ENCODE measurements around the gene CFAP69.
"Not testable (repeated sequence)": the region's sequence is repeated elsewhere in the genome, so short reads cannot be mapped to it uniquely, and the experiment has no call there.

Gene CFAP69

GRCh38 chr7:90231304-90231703 is 13.7 kb upstream of the CFAP69 start:
- no peak for DNase-seq (ENCODE audit: low read depth in 2 of 2)

GRCh38 chr7:90232430-90232829 is 12.5 kb upstream of the CFAP69 start:
- DNase-seq (ENCODE audit: low read depth in 2 of 2) = no peak

GRCh38 chr7:90233569-90233968 is 11.4 kb upstream of the CFAP69 start:
- DNase-seq (ENCODE audit: low read depth in 2 of 2) = no peak

- DNase-seq (ENCODE audit: low read depth in 2 of 2) = no peak
Measured at GRCh38 chr7:90236721-90237289, 8.2 kb upstream of the CFAP69 start.

- no peak for DNase-seq (ENCODE audit: low read depth in 2 of 2)
Measured at GRCh38 chr7:90238022-90238421, 7.0 kb upstream of the CFAP69 start.

GRCh38 chr7:90238583-90238982 is 6.4 kb upstream of the CFAP69 start:
- DNase-seq (ENCODE audit: low read depth in 2 of 2) = no peak

GRCh38 chr7:90239050-90239449 is 5.9 kb upstream of the CFAP69 start:
- no peak for DNase-seq (ENCODE audit: low read depth in 2 of 2)

- DNase-seq (ENCODE audit: low read depth in 2 of 2) = no peak
Measured at GRCh38 chr7:90239625-90240228, 5.2 kb upstream of the CFAP69 start.

- no peak for DNase-seq (ENCODE audit: low read depth in 2 of 2)
Measured at GRCh38 chr7:90242369-90243168, 2.4 kb upstream of the CFAP69 start.

- no peak for DNase-seq (ENCODE audit: low read depth in 2 of 2)
Measured at GRCh38 chr7:90243556-90243955, 1.4 kb upstream of the CFAP69 start.

GRCh38 chr7:90244565-90244908 is 437 bp upstream of the CFAP69 start:
- no peak for DNase-seq (ENCODE audit: low read depth in 2 of 2)

GRCh38 chr7:90246171-90246570 is 1.2 kb downstream of the CFAP69 start:
- DNase-seq (ENCODE audit: low read depth in 2 of 2) = no peak

- DNase-seq (ENCODE audit: low read depth in 2 of 2) = no peak
Measured at GRCh38 chr7:90248706-90249105, 3.7 kb downstream of the CFAP69 start.

- no peak for DNase-seq (ENCODE audit: low read depth in 2 of 2)
Measured at GRCh38 chr7:90250601-90251303, 5.8 kb downstream of the CFAP69 start.

GRCh38 chr7:90251304-90251635 is 6.3 kb downstream of the CFAP69 start:
- DNase-seq (ENCODE audit: low read depth in 2 of 2) = no peak

GRCh38 chr7:90256011-90256410 is 11.0 kb downstream of the CFAP69 start:
- DNase-seq (ENCODE audit: low read depth in 2 of 2) = not testable (repeated sequence)

GRCh38 chr7:90256778-90257177 is 11.8 kb downstream of the CFAP69 start:
- no peak for DNase-seq (ENCODE audit: low read depth in 2 of 2)

- no peak for DNase-seq (ENCODE audit: low read depth in 2 of 2)
Measured at GRCh38 chr7:90261441-90261840, 16.5 kb downstream of the CFAP69 start.

GRCh38 chr7:90262438-90262837 is 17.5 kb downstream of the CFAP69 start:
- DNase-seq (ENCODE audit: low read depth in 2 of 2) = no peak

- DNase-seq (ENCODE audit: low read depth in 2 of 2) = no peak
Measured at GRCh38 chr7:90266808-90267207, 21.8 kb downstream of the CFAP69 start.

- no peak for DNase-seq (ENCODE audit: low read depth in 2 of 2)
Measured at GRCh38 chr7:90267263-90267858, 22.4 kb downstream of the CFAP69 start.

- DNase-seq (ENCODE audit: low read depth in 2 of 2) = no peak
Measured at GRCh38 chr7:90269163-90269562, 24.2 kb downstream of the CFAP69 start.
